ENCODE data around the gene FAM32A. TPM values are rescaled to one million over a fixed set of nuclear protein-coding genes. Genes with fewer than 3 reads are reported as not detected.

Gene FAM32A
- total and polyA plus RNA-seq, 2 experiments from 2014 or later: 154 to 209 TPM

GRCh38 chr19:16203256-16204004, 18.2 kb downstream of the FAM32A start:
- H3K4me3 ChIP-seq: no peak overlapping the region
- no peak for TF ChIP-seq CTCF (IDR thresholded peaks at IDR 0.05; ENCODE audit: low read depth, low read length)
- no peaks in the 10 kb centered on the region for H3K9me3 ChIP-seq (ENCODE audit: low read depth)
- peaks cover 6% of the 10 kb centered on the region for H3K36me3 ChIP-seq
- DNase-seq (ENCODE audit: low read depth in 1 of 2, low spot score in 1 of 2): no peak
- H3K4me1 ChIP-seq (ENCODE audit: low read depth): no peaks in the 10 kb centered on the region
- no peak overlapping the region for H3K27ac ChIP-seq
- H3K27me3 ChIP-seq: no peaks in the 10 kb centered on the region

GRCh38 chr19:16204005-16204294, 18.7 kb downstream of the FAM32A start:
- no peak for TF ChIP-seq CTCF (IDR thresholded peaks at IDR 0.05; ENCODE audit: low read depth, low read length)
- no peaks in the 10 kb centered on the region for H3K4me1 ChIP-seq (ENCODE audit: low read depth)
- peaks cover 10% of the 10 kb centered on the region for H3K36me3 ChIP-seq
- H3K27me3 ChIP-seq: no peaks in the 10 kb centered on the region
- no peak for DNase-seq (ENCODE audit: low read depth in 1 of 2, low spot score in 1 of 2)
- H3K27ac ChIP-seq: no peak overlapping the region
- no peaks in the 10 kb centered on the region for H3K9me3 ChIP-seq (ENCODE audit: low read depth)
- H3K4me3 ChIP-seq: no peak overlapping the region

- H3K9me3 ChIP-seq (ENCODE audit: low read depth): no peaks in the 10 kb centered on the region
- no peak for TF ChIP-seq CTCF (IDR thresholded peaks at IDR 0.05; ENCODE audit: low read depth, low read length)
- DNase-seq (ENCODE audit: low read depth in 1 of 2, low spot score in 1 of 2): no peak
- no peak overlapping the region for H3K27ac ChIP-seq
- H3K4me1 ChIP-seq (ENCODE audit: low read depth): no peaks in the 10 kb centered on the region
- peaks cover 12% of the 10 kb centered on the region for H3K36me3 ChIP-seq
- no peaks in the 10 kb centered on the region for H3K27me3 ChIP-seq
- no peak overlapping the region for H3K4me3 ChIP-seq
Observed at GRCh38 chr19:16205205-16206045, 20.2 kb downstream of the FAM32A start.

GRCh38 chr19:16206046-16206605, 20.9 kb downstream of the FAM32A start:
- no peaks in the 10 kb centered on the region for H3K9me3 ChIP-seq (ENCODE audit: low read depth)
- no peaks in the 10 kb centered on the region for H3K27me3 ChIP-seq
- H3K36me3 ChIP-seq: peaks cover 12% of the 10 kb centered on the region
- H3K27ac ChIP-seq: no peak overlapping the region
- H3K4me3 ChIP-seq: no peak overlapping the region
- DNase-seq (ENCODE audit: low read depth in 1 of 2, low spot score in 1 of 2): no peak
- no peaks in the 10 kb centered on the region for H3K4me1 ChIP-seq (ENCODE audit: low read depth)
- TF ChIP-seq CTCF (IDR thresholded peaks at IDR 0.05; ENCODE audit: low read depth, low read length): no peak

GRCh38 chr19:16206637-16207036, 21.4 kb downstream of the FAM32A start:
- TF ChIP-seq CTCF (IDR thresholded peaks at IDR 0.05; ENCODE audit: low read depth, low read length): no peak
- no peak overlapping the region for H3K27ac ChIP-seq
- no peaks in the 10 kb centered on the region for H3K9me3 ChIP-seq (ENCODE audit: low read depth)
- DNase-seq (ENCODE audit: low read depth in 1 of 2, low spot score in 1 of 2): no peak
- H3K4me1 ChIP-seq (ENCODE audit: low read depth): no peaks in the 10 kb centered on the region
- no peaks in the 10 kb centered on the region for H3K27me3 ChIP-seq
- H3K4me3 ChIP-seq: no peak overlapping the region
- H3K36me3 ChIP-seq: peaks cover 12% of the 10 kb centered on the region
